Measurements from ENCODE around the gene GOLGB1. TPM values are rescaled to one million over a fixed set of nuclear protein-coding genes. Genes with fewer than 3 reads are reported as not detected.

Gene GOLGB1
- total RNA-seq, 2 experiments from 2014 or later: 11.5 to 30.3 TPM

DNA sequence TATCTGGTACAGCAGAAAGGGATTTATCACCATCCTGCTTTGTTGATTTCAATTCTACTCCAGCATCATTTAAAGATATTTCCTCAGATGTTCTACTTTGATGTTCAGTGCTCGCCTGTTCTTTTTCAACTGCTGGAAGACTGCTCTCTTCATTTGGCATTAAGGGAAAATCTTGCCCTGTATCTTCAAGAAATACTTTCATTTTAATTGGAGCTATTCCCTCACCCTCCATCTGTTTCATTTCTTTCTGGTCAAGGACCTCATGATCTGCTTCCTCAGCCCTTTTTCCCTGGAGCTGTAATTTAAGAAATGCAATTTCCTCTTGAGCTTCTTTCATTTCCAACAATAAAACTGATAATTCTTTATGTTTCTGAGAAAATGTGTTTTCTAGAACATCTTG, 51.1 kb downstream of the GOLGB1 start:
- TF ChIP-seq EZH2phosphoT487 (IDR thresholded peaks at IDR 0.05; ENCODE audit: borderline replicate concordance, low read depth, low read length): no peak
- TF ChIP-seq CTCF (conservative IDR thresholded peaks at IDR 0.05; ENCODE audit: low read length): no peak
- peaks cover 18% of the 10 kb centered on the region for H3K36me3 ChIP-seq (ENCODE audit: insufficient read depth, low read length)
- H4K20me1 ChIP-seq (ENCODE audit: insufficient read depth, low read length): no peaks in the 10 kb centered on the region
- ChIA-PET POLR2A (interaction anchor here (0.7 to 2.0 kb wide), 8 partner anchors 9 to 126 kb away, joined by 3 to 7 read pairs (median 4); no protein-coding TSS in a partner anchor), CTCF (ENCODE audit: unreplicated experiment) (no interaction called here)
- H3K79me2 ChIP-seq (ENCODE audit: insufficient read depth, low read depth, low read length): no peaks in the 10 kb centered on the region
- no peaks in the 10 kb centered on the region for H3K9me2 ChIP-seq (ENCODE audit: insufficient read depth, low read length)
- intact Hi-C loops (cut with micrococcal nuclease; ENCODE audit: unreplicated experiment): no loop called here
- H3K4me2 ChIP-seq (ENCODE audit: low read length): no peak overlapping the region
- no peak for DNase-seq (ENCODE audit: low spot score)
- no peak overlapping the region for H3K4me3 ChIP-seq (ENCODE audit: low read depth, low read length, poor library complexity, severe bottlenecking)
- no peaks in the 10 kb centered on the region for H3K4me1 ChIP-seq (ENCODE audit: insufficient read depth, low read length, poor library complexity, severe bottlenecking)
- H2AFZ ChIP-seq (ENCODE audit: low read length): no peak overlapping the region
- BruUV-seq (replicated peaks): no TSS peak
- no peaks in the 10 kb centered on the region for H3K9me3 ChIP-seq (ENCODE audit: low read length)
- H3K27ac ChIP-seq (ENCODE audit: low read depth, low read length, poor library complexity, severe bottlenecking): no peak overlapping the region

DNA sequence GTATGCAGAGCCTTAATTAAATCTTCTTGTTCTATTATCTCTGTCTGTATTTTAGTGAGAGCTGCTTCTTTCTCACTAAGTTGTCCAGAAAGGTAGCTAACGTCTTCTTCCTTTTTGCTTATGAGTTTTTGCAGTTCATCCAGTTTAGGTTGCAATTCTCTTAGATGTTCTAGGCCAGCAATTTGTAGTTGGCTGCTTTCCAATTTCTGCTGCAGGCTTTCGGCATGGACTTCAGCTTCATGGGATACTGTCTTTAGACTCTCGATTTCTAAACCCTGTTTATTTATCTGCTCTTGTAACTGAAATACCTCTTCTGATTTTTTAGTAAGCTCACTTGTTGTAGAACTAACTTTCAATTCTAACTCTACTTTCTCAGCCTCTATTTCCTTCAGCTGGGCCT, 53.4 kb downstream of the GOLGB1 start:
- Histone ChIP-seq H2AFZ (ENCODE audit: low read length) (no peak overlapping the region), H4K20me1 (ENCODE audit: insufficient read depth, low read length) (no peaks in the 10 kb centered on the region), H3K9me2 (ENCODE audit: insufficient read depth, low read length) (no peaks in the 10 kb centered on the region), H3K27ac (ENCODE audit: low read depth, low read length, poor library complexity, severe bottlenecking) (no peak overlapping the region), H3K9me3 (ENCODE audit: low read length) (no peaks in the 10 kb centered on the region), H3K4me2 (ENCODE audit: low read length) (no peak overlapping the region), H3K4me3 (ENCODE audit: low read depth, low read length, poor library complexity, severe bottlenecking) (no peak overlapping the region), H3K79me2 (ENCODE audit: insufficient read depth, low read depth, low read length) (no peaks in the 10 kb centered on the region), H3K36me3 (ENCODE audit: insufficient read depth, low read length) (peaks cover 24% of the 10 kb centered on the region), H3K4me1 (ENCODE audit: insufficient read depth, low read length, poor library complexity, severe bottlenecking) (no peaks in the 10 kb centered on the region)
- intact Hi-C loops (cut with micrococcal nuclease; ENCODE audit: unreplicated experiment): no loop called here
- no peak for TF ChIP-seq EZH2phosphoT487 (IDR thresholded peaks at IDR 0.05; ENCODE audit: borderline replicate concordance, low read depth, low read length)
- no peak for TF ChIP-seq CTCF (conservative IDR thresholded peaks at IDR 0.05; ENCODE audit: low read length)
- no peak for DNase-seq (ENCODE audit: low spot score)
- CTCF ChIA-PET (ENCODE audit: unreplicated experiment): no interaction called here
- POLR2A ChIA-PET: interaction anchor here (0.5 to 2.2 kb wide), 9 partner anchors 9 to 116 kb away, joined by 3 to 10 read pairs (median 4); no protein-coding TSS in a partner anchor
- no TSS peak for BruUV-seq (replicated peaks)

GRCh38 chr3:121692010-121692699, 57.4 kb downstream of the GOLGB1 start:
- Histone ChIP-seq H3K79me2 (ENCODE audit: insufficient read depth, low read depth, low read length) (no peaks in the 10 kb centered on the region), H4K20me1 (ENCODE audit: insufficient read depth, low read length) (no peaks in the 10 kb centered on the region), H3K36me3 (ENCODE audit: insufficient read depth, low read length) (peaks cover 13% of the 10 kb centered on the region), H3K27ac (ENCODE audit: low read depth, low read length, poor library complexity, severe bottlenecking) (no peak overlapping the region), H2AFZ (ENCODE audit: low read length) (no peak overlapping the region), H3K4me2 (ENCODE audit: low read length) (no peak overlapping the region), H3K9me2 (ENCODE audit: insufficient read depth, low read length) (no peaks in the 10 kb centered on the region), H3K4me1 (ENCODE audit: insufficient read depth, low read length, poor library complexity, severe bottlenecking) (no peaks in the 10 kb centered on the region), H3K9me3 (ENCODE audit: low read length) (no peaks in the 10 kb centered on the region), H3K4me3 (ENCODE audit: low read depth, low read length, poor library complexity, severe bottlenecking) (no peak overlapping the region)
- TF ChIP-seq CTCF (conservative IDR thresholded peaks at IDR 0.05; ENCODE audit: low read length) (no peak), EZH2phosphoT487 (IDR thresholded peaks at IDR 0.05; ENCODE audit: borderline replicate concordance, low read depth, low read length) (no peak)
- ChIA-PET POLR2A (interaction anchor here (1.7 to 3.2 kb wide), 2 partner anchors 10 to 25 kb away, joined by 6 to 10 read pairs; no protein-coding TSS in a partner anchor), CTCF (ENCODE audit: unreplicated experiment) (interaction anchor here (1.3 kb wide), 1 partner anchor 8 kb away, joined by 3 read pairs; no protein-coding TSS in a partner anchor)
- DNase-seq (ENCODE audit: low spot score): no peak
- BruUV-seq (replicated peaks): no TSS peak
- intact Hi-C loops (cut with micrococcal nuclease; ENCODE audit: unreplicated experiment): no loop called here

Data from OCI-LY7 (cell line).